ENCODE measurements around the gene CTXND2. TPM values are rescaled to one million over a fixed set of nuclear protein-coding genes. Genes with fewer than 3 reads are reported as not detected.

CTXND2 gene
- total and polyA plus RNA-seq, 2 donors (not counting 3 experiments of a cell fraction or from before 2014, with no cell fraction given), result not detected

DNA sequence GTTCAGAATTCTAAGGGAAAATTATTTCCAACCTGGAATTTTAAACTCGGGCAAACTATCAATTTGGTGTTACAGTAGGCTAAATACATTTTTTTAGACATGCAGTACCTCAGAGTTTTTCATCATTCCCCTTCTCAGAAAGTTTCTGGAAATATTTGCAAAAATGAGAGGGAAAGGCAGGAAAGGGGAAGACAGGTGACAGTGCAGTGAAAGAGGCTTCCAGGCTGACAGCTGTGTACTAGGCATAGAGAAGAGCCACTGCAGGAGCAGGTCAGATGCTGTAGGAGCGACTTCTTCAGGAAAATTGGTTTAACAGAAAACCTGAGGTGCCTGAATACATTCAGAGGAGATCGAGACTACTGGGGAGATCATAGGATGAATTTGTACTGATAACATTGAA, 67.8 kb downstream of the CTXND2 start:
- H3K4me3 ChIP-seq (replicated peaks in 1 of 3; ENCODE audit: insufficient read depth in 1 of 3, low read depth in 1 of 3, low read length in 3 of 3), result no peak overlapping the region
- no peak overlapping the region for H3K9ac ChIP-seq (replicated peaks; ENCODE audit: extremely low read depth, insufficient read depth, low read length)
- no peaks in the 10 kb centered on the region for H3K9me1 ChIP-seq (replicated peaks; ENCODE audit: control insufficient read depth, extremely low read depth, insufficient read depth, low read length)
- dilution Hi-C loops (cut with MboI; ENCODE audit: extremely low pct_ligation_motif_present, low sequenced_read_pairs) (no loop called here), intact Hi-C loops (cut with micrococcal nuclease) (no loop called here)
- H3K36me3 ChIP-seq (ENCODE audit: control insufficient read depth in 2 of 2, extremely low read depth in 1 of 2, insufficient read depth in 2 of 2, low read length in 2 of 2), result peaks cover 13 to 22% of the 10 kb centered on the region in 2 experiments
- no peaks in the 10 kb centered on the region for H3K79me2 ChIP-seq (ENCODE audit: control insufficient read depth, insufficient read depth, low read length)
- H3K9me3 ChIP-seq (replicated peaks; ENCODE audit: control insufficient read depth, insufficient read depth, low read length), result no peaks in the 10 kb centered on the region
- H2AFZ ChIP-seq (ENCODE audit: low read depth, low read length), result no peak overlapping the region
- FAIRE-seq, result no peak
- no peak overlapping the region for H3K4me2 ChIP-seq (ENCODE audit: insufficient read depth, low read length)
- BruUV-seq (replicated peaks), result no TSS peak
- no peak overlapping the region for H3K27ac ChIP-seq (ENCODE audit: insufficient read depth, low read depth, low read length)
- H3K27me3 ChIP-seq (ENCODE audit: control insufficient read depth in 2 of 2, insufficient read depth in 2 of 2, low read length in 2 of 2), result no peaks in the 10 kb centered on the region
- TF ChIP-seq, protein P1, sequence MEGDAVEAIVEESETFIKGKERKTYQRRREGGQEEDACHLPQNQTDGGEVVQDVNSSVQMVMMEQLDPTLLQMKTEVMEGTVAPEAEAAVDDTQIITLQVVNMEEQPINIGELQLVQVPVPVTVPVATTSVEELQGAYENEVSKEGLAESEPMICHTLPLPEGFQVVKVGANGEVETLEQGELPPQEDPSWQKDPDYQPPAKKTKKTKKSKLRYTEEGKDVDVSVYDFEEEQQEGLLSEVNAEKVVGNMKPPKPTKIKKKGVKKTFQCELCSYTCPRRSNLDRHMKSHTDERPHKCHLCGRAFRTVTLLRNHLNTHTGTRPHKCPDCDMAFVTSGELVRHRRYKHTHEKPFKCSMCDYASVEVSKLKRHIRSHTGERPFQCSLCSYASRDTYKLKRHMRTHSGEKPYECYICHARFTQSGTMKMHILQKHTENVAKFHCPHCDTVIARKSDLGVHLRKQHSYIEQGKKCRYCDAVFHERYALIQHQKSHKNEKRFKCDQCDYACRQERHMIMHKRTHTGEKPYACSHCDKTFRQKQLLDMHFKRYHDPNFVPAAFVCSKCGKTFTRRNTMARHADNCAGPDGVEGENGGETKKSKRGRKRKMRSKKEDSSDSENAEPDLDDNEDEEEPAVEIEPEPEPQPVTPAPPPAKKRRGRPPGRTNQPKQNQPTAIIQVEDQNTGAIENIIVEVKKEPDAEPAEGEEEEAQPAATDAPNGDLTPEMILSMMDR (IDR thresholded peaks at IDR 0.05; ENCODE audit: extremely low read depth in 1 of 2, insufficient read depth in 1 of 2, low read depth in 1 of 2, low read length in 2 of 2), result no peak
- TF ChIP-seq MAX (IDR thresholded peaks at IDR 0.05; ENCODE audit: insufficient read depth, insufficient read length) (no peak), POLR2AphosphoS5 (IDR thresholded peaks at IDR 0.05; ENCODE audit: insufficient read depth, low read depth, low read length) (no peak), GATA2 (IDR thresholded peaks at IDR 0.05; ENCODE audit: insufficient read depth, insufficient read length, low read depth, low read length) (no peak), MYC (IDR thresholded peaks at IDR 0.05; ENCODE audit: low read depth, low read length) (no peak), EZH2 (IDR thresholded peaks at IDR 0.05; ENCODE audit: borderline replicate concordance, low read depth, low read length, severe bottlenecking) (no peak), POLR2A (IDR thresholded peaks at IDR 0.05; ENCODE audit: low read depth, low read length) (no peak), JUN (IDR thresholded peaks at IDR 0.05; ENCODE audit: borderline replicate concordance, insufficient read depth, insufficient read length, low read depth) (no peak), FOS (IDR thresholded peaks at IDR 0.05; ENCODE audit: borderline replicate concordance, insufficient read depth, low read length) (no peak)
- ChIA-PET CTCF (interaction anchor here (3.0 kb wide), 1 partner anchor 41 kb away, joined by 10 read pairs; no protein-coding TSS in a partner anchor), POLR2A (no interaction called here)
- no peaks in the 10 kb centered on the region for H3K4me1 ChIP-seq (ENCODE audit: control insufficient read depth, extremely low read depth, insufficient read depth, low read length)
- DNase-seq (ENCODE audit: low read depth, low spot score), result no peak
- H4K20me1 ChIP-seq (replicated peaks; ENCODE audit: control insufficient read depth, extremely low read depth, insufficient read depth, low read length), result no peaks in the 10 kb centered on the region

All from endothelial cell of umbilical vein (primary cell).